ENCODE data around the gene CHCHD3.

The CHCHD3 gene

GRCh38 chr7:132941428-132941827 lies 140.5 kb downstream of the CHCHD3 start:
- H3K27ac ChIP-seq = no peak overlapping the region
- TF ChIP-seq ZFX (IDR thresholded peaks at IDR 0.05; ENCODE audit: borderline replicate concordance) (no peak), CTCF (IDR thresholded peaks at IDR 0.05) (no peak)

- TF ChIP-seq CTCF (IDR thresholded peaks at IDR 0.05) (no peak), ZFX (IDR thresholded peaks at IDR 0.05; ENCODE audit: borderline replicate concordance) (no peak)
- no peak overlapping the region for H3K27ac ChIP-seq
Observed at GRCh38 chr7:132940084-132940483, 141.8 kb downstream of the CHCHD3 start.

GRCh38 chr7:132939495-132939894 lies 142.4 kb downstream of the CHCHD3 start:
- H3K27ac ChIP-seq = no peak overlapping the region

GRCh38 chr7:132937286-132937685 lies 144.6 kb downstream of the CHCHD3 start:
- no peak overlapping the region for H3K27ac ChIP-seq

More at GRCh38 chr7:132939495-132939894, 142.4 kb downstream of the CHCHD3 start:
- no peak for TF ChIP-seq CTCF (IDR thresholded peaks at IDR 0.05)
- TF ChIP-seq ZFX (IDR thresholded peaks at IDR 0.05; ENCODE audit: borderline replicate concordance) = no peak

GRCh38 chr7:132935608-132936007 lies 146.3 kb downstream of the CHCHD3 start:
- TF ChIP-seq ZFX (IDR thresholded peaks at IDR 0.05; ENCODE audit: borderline replicate concordance) (no peak), CTCF (IDR thresholded peaks at IDR 0.05) (no peak)
- H3K27ac ChIP-seq = no peak overlapping the region

More at GRCh38 chr7:132937286-132937685, 144.6 kb downstream of the CHCHD3 start:
- no peak for TF ChIP-seq ZFX (IDR thresholded peaks at IDR 0.05; ENCODE audit: borderline replicate concordance)
- TF ChIP-seq CTCF (IDR thresholded peaks at IDR 0.05) = no peak

GRCh38 chr7:132934017-132934416 lies 147.9 kb downstream of the CHCHD3 start:
- no peak overlapping the region for H3K27ac ChIP-seq
- TF ChIP-seq ZFX (IDR thresholded peaks at IDR 0.05; ENCODE audit: borderline replicate concordance) = no peak
- no peak for TF ChIP-seq CTCF (IDR thresholded peaks at IDR 0.05)

- H3K27ac ChIP-seq = no peak overlapping the region
- TF ChIP-seq CTCF (IDR thresholded peaks at IDR 0.05) (no peak), ZFX (IDR thresholded peaks at IDR 0.05; ENCODE audit: borderline replicate concordance) (no peak)
Observed at GRCh38 chr7:132933072-132933458, 148.8 kb downstream of the CHCHD3 start.

All from 22Rv1 (cell line).